Measurements from ENCODE around the gene KRT16.

- no peak for TF ChIP-seq CTCF (IDR thresholded peaks at IDR 0.05 in 2 of 3, conservative IDR thresholded peaks at IDR 0.05 in 1 of 3; ENCODE audit: borderline replicate concordance in 1 of 3, insufficient read depth in 1 of 3, low read depth in 2 of 3, low read length in 2 of 3)
- no peak for TF ChIP-seq YY1 (IDR thresholded peaks at IDR 0.05; ENCODE audit: extremely low read depth, insufficient replicate concordance, low read depth, low read length)
- TF ChIP-seq CEBPB (IDR thresholded peaks at IDR 0.05; ENCODE audit: low read depth) = no peak
- no peak for TF ChIP-seq POLR2A (IDR thresholded peaks at IDR 0.05; ENCODE audit: borderline replicate concordance, extremely low read depth, insufficient read depth, insufficient read length)
- TF ChIP-seq EGR1 (IDR thresholded peaks at IDR 0.05; ENCODE audit: low read depth) = no peak
- TF ChIP-seq EZH2phosphoT487 (IDR thresholded peaks at IDR 0.05; ENCODE audit: borderline replicate concordance) = no peak
- no peak for TF ChIP-seq JUND (IDR thresholded peaks at IDR 0.05)
- no peak for TF ChIP-seq EZH2 (IDR thresholded peaks at IDR 0.05)
- TF ChIP-seq MAX (IDR thresholded peaks at IDR 0.05) = no peak
- TF ChIP-seq RAD21 (IDR thresholded peaks at IDR 0.05; ENCODE audit: low read depth) = no peak
- no peak for TF ChIP-seq FOSL1 (IDR thresholded peaks at IDR 0.05; ENCODE audit: low read depth)
- TF ChIP-seq, protein P1, sequence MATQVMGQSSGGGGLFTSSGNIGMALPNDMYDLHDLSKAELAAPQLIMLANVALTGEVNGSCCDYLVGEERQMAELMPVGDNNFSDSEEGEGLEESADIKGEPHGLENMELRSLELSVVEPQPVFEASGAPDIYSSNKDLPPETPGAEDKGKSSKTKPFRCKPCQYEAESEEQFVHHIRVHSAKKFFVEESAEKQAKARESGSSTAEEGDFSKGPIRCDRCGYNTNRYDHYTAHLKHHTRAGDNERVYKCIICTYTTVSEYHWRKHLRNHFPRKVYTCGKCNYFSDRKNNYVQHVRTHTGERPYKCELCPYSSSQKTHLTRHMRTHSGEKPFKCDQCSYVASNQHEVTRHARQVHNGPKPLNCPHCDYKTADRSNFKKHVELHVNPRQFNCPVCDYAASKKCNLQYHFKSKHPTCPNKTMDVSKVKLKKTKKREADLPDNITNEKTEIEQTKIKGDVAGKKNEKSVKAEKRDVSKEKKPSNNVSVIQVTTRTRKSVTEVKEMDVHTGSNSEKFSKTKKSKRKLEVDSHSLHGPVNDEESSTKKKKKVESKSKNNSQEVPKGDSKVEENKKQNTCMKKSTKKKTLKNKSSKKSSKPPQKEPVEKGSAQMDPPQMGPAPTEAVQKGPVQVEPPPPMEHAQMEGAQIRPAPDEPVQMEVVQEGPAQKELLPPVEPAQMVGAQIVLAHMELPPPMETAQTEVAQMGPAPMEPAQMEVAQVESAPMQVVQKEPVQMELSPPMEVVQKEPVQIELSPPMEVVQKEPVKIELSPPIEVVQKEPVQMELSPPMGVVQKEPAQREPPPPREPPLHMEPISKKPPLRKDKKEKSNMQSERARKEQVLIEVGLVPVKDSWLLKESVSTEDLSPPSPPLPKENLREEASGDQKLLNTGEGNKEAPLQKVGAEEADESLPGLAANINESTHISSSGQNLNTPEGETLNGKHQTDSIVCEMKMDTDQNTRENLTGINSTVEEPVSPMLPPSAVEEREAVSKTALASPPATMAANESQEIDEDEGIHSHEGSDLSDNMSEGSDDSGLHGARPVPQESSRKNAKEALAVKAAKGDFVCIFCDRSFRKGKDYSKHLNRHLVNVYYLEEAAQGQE (IDR thresholded peaks at IDR 0.05; ENCODE audit: low read depth) = no peak
- TF ChIP-seq TCF7L2 (IDR thresholded peaks at IDR 0.05; ENCODE audit: borderline replicate concordance, extremely low read depth, insufficient read depth, insufficient read length) = no peak
These were observed 24.3 kb downstream of the KRT16 start for GRCh38 chr17:41588126-41588810.
